GM19193 (cell line): ENCODE results near the gene C1QTNF7.

Experiments used
- POLR2A ChIP-seq: IDR thresholded peaks from 4 replicates; pipeline ENCODE4 v1.6.1; 2011; ENCODE audit not compliant: insufficient read depth, insufficient read length; ENCODE audit errors: extremely low read depth

The C1QTNF7 gene

GRCh38 chr4:15434091-15434490, 6.3 kb downstream of the C1QTNF7 start:
- TF ChIP-seq POLR2A: no peak

GRCh38 chr4:15434676-15435075, 6.8 kb downstream of the C1QTNF7 start:
- no peak for TF ChIP-seq POLR2A

DNA sequence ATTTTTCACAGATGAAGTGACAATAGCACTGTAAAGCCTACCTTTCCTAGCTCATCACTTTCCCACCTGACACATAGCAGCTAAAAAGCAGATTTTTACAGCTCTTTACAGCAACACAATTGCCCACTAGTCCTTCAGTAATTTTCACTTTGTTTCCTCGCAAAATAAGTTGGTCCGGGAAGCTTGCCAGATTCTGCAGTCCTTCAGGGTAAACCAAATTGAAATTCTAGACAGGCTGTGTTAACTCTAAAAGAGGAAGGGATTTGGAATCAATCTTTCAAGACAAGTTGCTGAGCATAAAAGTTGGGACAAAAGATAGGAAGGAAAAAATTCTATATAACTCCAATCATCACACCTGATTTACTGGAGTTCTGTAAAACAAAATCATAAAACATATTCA, 8.7 kb downstream of the C1QTNF7 start:
- no peak for TF ChIP-seq POLR2A

- TF ChIP-seq POLR2A: no peak
These were observed 11.2 kb downstream of the C1QTNF7 start for GRCh38 chr4:15438939-15439524.

DNA sequence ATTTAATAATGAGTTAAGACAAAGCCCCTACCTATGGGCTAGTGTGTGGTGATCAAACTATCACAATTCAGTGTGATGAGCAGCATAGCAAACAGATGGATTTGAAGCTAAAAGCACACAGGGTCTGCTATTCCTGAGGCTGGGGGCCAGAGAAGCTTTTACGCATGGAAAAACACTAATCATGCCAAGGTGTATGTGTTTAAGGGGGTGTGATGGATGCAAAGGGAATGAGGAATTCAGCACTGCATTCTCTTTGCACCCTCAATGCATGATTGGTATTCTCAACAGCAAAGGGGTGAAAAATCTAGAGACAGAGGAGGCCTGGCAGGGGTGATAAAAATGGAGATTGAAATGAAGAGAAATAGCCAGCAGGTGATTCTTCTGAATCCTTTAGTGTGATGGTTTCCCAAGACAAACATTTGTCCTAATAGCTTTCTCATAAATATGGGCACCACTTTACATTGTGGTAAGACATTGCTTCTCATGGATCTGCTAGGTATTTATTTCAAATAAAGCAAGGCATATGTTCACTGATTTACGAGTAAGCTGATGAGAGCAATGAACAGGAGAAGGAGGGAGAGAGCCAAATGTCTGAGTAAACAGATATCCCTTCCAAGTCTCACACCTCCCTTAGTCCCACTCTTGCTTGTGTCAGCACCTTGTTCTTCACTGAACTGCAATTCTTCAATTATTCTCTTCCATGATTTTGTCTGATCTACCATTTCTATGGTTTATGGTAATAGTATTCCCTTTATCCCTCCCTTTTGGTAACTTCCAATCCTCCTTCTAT, 15.7 kb downstream of the C1QTNF7 start:
- no peak for TF ChIP-seq POLR2A

DNA sequence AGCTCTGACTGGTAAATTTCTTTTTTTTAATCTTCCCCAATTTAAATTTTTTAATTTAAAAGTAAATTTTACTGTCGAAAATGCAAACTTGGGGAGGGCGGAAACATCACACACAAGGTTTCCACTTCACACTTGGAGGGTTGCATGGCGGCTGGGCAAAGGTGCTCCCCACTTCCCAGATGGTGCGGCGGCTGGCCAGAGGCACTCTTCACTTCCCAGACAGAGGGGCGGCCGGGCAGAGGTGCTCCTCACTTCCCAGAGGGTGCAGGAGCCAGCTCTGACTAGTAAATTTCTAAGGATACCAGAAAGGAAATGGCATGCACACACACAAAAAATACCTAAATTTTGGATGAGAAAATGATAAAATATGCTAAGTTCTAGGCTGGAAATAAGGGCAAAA, 16.4 kb downstream of the C1QTNF7 start:
- TF ChIP-seq POLR2A: no peak

- TF ChIP-seq POLR2A: no peak
These were observed 17.2 kb downstream of the C1QTNF7 start for GRCh38 chr4:15444879-15445547.

DNA sequence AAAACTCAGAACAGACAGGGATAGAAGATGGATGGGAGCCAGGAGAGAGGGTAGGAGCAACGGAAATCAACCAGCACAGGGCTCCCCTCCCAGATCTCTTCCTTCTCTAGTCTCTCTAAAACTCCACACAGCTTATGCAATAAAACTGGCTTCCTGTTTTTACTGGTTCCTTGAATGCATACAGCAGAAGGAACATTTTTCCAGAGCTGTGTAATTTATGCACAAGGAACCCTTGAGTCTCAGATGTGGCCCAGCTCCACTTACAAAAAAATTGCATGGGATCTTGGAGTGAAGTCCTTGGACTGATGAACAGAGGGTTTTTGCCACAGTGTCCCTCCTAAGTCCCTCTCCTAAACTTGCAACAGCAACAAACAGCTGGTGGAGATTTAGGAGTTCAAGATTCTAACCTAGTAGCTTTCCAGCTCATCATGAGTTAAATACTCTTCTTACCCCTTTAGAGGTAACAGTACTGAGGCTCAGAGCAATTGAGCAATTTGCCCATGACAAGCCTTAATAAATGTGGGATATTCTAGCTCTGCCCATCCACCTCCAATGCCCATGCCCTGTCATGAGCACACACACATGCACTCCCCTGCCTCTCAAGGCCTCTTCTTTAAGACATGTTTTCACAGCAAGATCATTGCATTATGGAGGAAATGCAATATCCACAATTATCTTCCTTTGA, 23.5 kb downstream of the C1QTNF7 start:
- TF ChIP-seq POLR2A: no peak

GRCh38 chr4:15451866-15452765, 24.3 kb downstream of the C1QTNF7 start:
- TF ChIP-seq POLR2A: no peak

GRCh38 chr4:15455290-15455689, 27.5 kb downstream of the C1QTNF7 start:
- TF ChIP-seq POLR2A: no peak

- no peak for TF ChIP-seq POLR2A
These were observed 29.8 kb downstream of the C1QTNF7 start for GRCh38 chr4:15457406-15458201.

DNA sequence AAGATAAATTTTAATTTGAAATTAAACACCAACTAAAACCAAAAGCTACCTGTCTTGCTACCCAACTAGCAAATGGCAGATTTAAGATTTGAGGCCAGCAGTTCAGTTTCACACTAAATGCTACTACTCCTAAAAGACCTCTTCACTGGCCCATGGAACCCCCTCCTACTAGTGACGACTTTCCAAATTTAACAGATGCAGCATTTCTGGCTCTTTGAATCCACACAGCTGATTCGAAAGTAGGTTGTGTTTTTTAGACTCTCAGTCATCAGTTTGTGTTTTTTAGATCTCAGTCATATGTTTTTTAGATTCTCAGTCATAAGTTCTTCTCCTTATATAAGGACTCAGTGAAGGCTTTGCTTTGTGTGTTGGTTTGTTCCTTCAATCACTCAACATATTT, 30.8 kb downstream of the C1QTNF7 start:
- TF ChIP-seq POLR2A: no peak

DNA sequence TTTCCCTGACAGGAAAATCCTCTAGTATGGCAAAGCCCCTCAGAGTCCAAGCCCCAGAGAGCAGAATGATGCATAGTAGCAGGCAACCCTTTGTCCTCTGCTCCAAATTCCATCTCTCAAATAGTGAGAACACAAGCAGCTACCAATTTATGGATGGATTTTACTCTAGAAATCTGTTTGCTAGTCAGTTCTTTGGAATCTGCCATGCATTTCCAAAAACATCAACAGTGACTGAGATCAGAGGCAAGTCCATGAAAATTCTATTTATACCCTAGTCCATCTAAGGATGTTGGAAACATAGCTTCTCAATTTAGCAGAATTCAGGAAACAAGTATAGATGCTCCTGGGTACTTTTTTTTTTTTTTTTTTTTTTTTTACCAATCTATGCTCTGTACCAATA, 31.9 kb downstream of the C1QTNF7 start:
- TF ChIP-seq POLR2A: no peak

- no peak for TF ChIP-seq POLR2A
These were observed 38.8 kb downstream of the C1QTNF7 start for GRCh38 chr4:15466596-15466995.
